NCI-H2171 (cell line): ENCODE measurements around the gene FAM98C.
"Not testable (repeated sequence)": the region's sequence is repeated elsewhere in the genome, so short reads cannot be mapped to it uniquely, and the experiment has no call there.

ENCODE experiments used
- DNase-seq: peaks from one replicate; lab custom pipeline; 2025; lab: John Stamatoyannopoulos, UW

FAM98C gene

GRCh38 chr19:38399081-38399480 is 3.8 kb upstream of the FAM98C start:
- DNase-seq: no peak

GRCh38 chr19:38399537-38399936 is 3.4 kb upstream of the FAM98C start:
- DNase-seq: no peak

- DNase-seq: no peak
These were observed 2.5 kb upstream of the FAM98C start for GRCh38 chr19:38400361-38400760.

GRCh38 chr19:38401148-38401547 is 1.7 kb upstream of the FAM98C start:
- DNase-seq: no peak

GRCh38 chr19:38402623-38402966 is 298 bp upstream of the FAM98C start:
- no peak for DNase-seq

GRCh38 chr19:38404858-38405257 is 2.0 kb downstream of the FAM98C start:
- DNase-seq: no peak

GRCh38 chr19:38405276-38405675 is 2.4 kb downstream of the FAM98C start:
- DNase-seq: no peak

GRCh38 chr19:38409631-38410133 is 6.8 kb downstream of the FAM98C start:
- DNase-seq: peak; percentile 21

GRCh38 chr19:38410407-38410806 is 7.5 kb downstream of the FAM98C start:
- not testable (repeated sequence) for DNase-seq

GRCh38 chr19:38411041-38411712 is 8.3 kb downstream of the FAM98C start:
- no peak for DNase-seq

GRCh38 chr19:38411898-38412297 is 9.0 kb downstream of the FAM98C start:
- DNase-seq: not testable (repeated sequence)

- DNase-seq: no peak
These were observed 9.6 kb downstream of the FAM98C start for GRCh38 chr19:38412491-38412890.

GRCh38 chr19:38412961-38413360 is 10.1 kb downstream of the FAM98C start:
- no peak for DNase-seq

GRCh38 chr19:38413416-38413815 is 10.5 kb downstream of the FAM98C start:
- no peak for DNase-seq

GRCh38 chr19:38417146-38417543 is 14.3 kb downstream of the FAM98C start:
- no peak for DNase-seq

- peak; percentile 45 for DNase-seq
These were observed 14.9 kb downstream of the FAM98C start for GRCh38 chr19:38417544-38418506.

GRCh38 chr19:38420935-38421334 is 18.0 kb downstream of the FAM98C start:
- no peak for DNase-seq

- no peak for DNase-seq
These were observed 19.0 kb downstream of the FAM98C start for GRCh38 chr19:38421856-38422255.

- DNase-seq: no peak
These were observed 19.5 kb downstream of the FAM98C start for GRCh38 chr19:38422438-38422837.

GRCh38 chr19:38424272-38424671 is 21.4 kb downstream of the FAM98C start:
- no peak for DNase-seq

GRCh38 chr19:38425222-38425809 is 22.4 kb downstream of the FAM98C start:
- no peak for DNase-seq

GRCh38 chr19:38425810-38426466 is 23.0 kb downstream of the FAM98C start, which contains the start of gene RASGRP4:
RASGRP4 (minus strand) TSS chr19:38426219; CDS start chr19:38426091, 128 bp downstream.
- no peak for DNase-seq
